OCI-LY1 (cell line): Measurements from ENCODE around the gene XPR1.

Source experiments
- EZH2 ChIP-seq: fragments of 200-600 bp; sonication (generic), shearing (Covaris generic); IDR thresholded peaks from 2 replicates; pipeline ENCODE4 v1.8.0; 2017; ENCODE audit warnings: borderline replicate concordance, mixed run types, mild to moderate bottlenecking, antibody characterized with exemption, low read length, moderate library complexity, mixed read lengths
- TF ChIP-seq, protein P1 (sequence below): fragments of 200-600 bp; sonication (generic), shearing (Covaris generic); IDR thresholded peaks from 2 replicates; pipeline ENCODE4 v1.5.1; 2017; ENCODE audit warnings: mild to moderate bottlenecking, antibody characterized with exemption, low read length, moderate library complexity, mixed read lengths

DNA sequence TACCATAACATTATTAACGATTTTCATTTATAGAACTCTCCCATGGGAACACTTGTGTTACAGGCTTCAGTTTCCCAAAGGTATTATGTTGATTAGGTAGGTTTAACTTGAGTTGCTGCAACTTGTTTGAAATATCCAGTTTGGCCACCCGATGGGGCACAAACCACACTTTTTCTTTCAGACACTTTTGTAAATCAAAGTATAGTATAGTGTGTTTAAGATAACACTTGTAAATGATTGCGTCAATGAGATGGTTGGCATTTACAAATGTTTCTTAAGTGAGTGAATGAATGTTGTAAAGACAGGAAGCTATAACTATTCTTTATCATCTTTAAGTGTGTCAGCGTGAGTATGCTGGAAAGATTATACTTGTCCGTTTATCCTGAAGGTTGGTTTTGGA, 4.3 kb downstream of the XPR1 start:
- TF ChIP-seq, protein P1, sequence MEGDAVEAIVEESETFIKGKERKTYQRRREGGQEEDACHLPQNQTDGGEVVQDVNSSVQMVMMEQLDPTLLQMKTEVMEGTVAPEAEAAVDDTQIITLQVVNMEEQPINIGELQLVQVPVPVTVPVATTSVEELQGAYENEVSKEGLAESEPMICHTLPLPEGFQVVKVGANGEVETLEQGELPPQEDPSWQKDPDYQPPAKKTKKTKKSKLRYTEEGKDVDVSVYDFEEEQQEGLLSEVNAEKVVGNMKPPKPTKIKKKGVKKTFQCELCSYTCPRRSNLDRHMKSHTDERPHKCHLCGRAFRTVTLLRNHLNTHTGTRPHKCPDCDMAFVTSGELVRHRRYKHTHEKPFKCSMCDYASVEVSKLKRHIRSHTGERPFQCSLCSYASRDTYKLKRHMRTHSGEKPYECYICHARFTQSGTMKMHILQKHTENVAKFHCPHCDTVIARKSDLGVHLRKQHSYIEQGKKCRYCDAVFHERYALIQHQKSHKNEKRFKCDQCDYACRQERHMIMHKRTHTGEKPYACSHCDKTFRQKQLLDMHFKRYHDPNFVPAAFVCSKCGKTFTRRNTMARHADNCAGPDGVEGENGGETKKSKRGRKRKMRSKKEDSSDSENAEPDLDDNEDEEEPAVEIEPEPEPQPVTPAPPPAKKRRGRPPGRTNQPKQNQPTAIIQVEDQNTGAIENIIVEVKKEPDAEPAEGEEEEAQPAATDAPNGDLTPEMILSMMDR = peak; percentile 33; the same call in 1 of the 2 replicates
- TF ChIP-seq EZH2 = no peak
